Measurements from ENCODE around the gene RAB5B. TPM values are rescaled to one million over a fixed set of nuclear protein-coding genes. Genes with fewer than 3 reads are reported as not detected.

Gene RAB5B
- total and polyA plus RNA-seq, 3 donors from 2014 or later: 139 to 198 (median 144) TPM

Other genes with a start within 250 kb of the RAB5B start
- gene CD63, start 245.1 kb upstream of the RAB5B start, total RNA-seq: 100 to 1,000 TPM; 600 to 668 TPM
- gene CD63, start 245.1 kb upstream of the RAB5B start, polyA plus RNA-seq (ENCODE audit: insufficient read depth, low read depth, low replicate concordance): 655 TPM
- 1 to 10 TPM; 3.1 to 3.3 TPM for gene GDF11, start 231.0 kb upstream of the RAB5B start, total RNA-seq
- gene GDF11, start 231.0 kb upstream of the RAB5B start, polyA plus RNA-seq (ENCODE audit: insufficient read depth, low read depth, low replicate concordance): 3.0 TPM
- gene SARNP, start 156.4 kb upstream of the RAB5B start, total RNA-seq: 10 to 100 TPM; 88.3 to 96.3 TPM
- 99.2 TPM for gene SARNP, start 156.4 kb upstream of the RAB5B start, polyA plus RNA-seq (ENCODE audit: insufficient read depth, low read depth, low replicate concordance)
- 10 to 100 TPM; 16.2 to 18.6 TPM for gene ORMDL2, start 156.0 kb upstream of the RAB5B start, total RNA-seq
- 82.4 TPM for gene ORMDL2, start 156.0 kb upstream of the RAB5B start, polyA plus RNA-seq (ENCODE audit: insufficient read depth, low read depth, low replicate concordance)
- 10 to 100 TPM; 74.6 to 75.4 TPM for gene DNAJC14, start 144.5 kb upstream of the RAB5B start, total RNA-seq
- 67.6 TPM for gene DNAJC14, start 144.5 kb upstream of the RAB5B start, polyA plus RNA-seq (ENCODE audit: insufficient read depth, low read depth, low replicate concordance)
- gene MMP19, start 131.1 kb upstream of the RAB5B start, total RNA-seq: 1 to 10 TPM; 1.3 TPM
- 6.5 TPM for gene MMP19, start 131.1 kb upstream of the RAB5B start, polyA plus RNA-seq (ENCODE audit: insufficient read depth, low read depth, low replicate concordance)
- 10 to 100 TPM; 51.8 to 71.3 TPM for gene PYM1, start 46.2 kb upstream of the RAB5B start, total RNA-seq
- 51.6 TPM for gene PYM1, start 46.2 kb upstream of the RAB5B start, polyA plus RNA-seq (ENCODE audit: insufficient read depth, low read depth, low replicate concordance)
- gene DGKA, start 42.9 kb upstream of the RAB5B start, total RNA-seq: 10 to 100 TPM; 28.9 to 40.4 TPM
- 40.3 TPM for gene DGKA, start 42.9 kb upstream of the RAB5B start, polyA plus RNA-seq (ENCODE audit: insufficient read depth, low read depth, low replicate concordance)
- gene PMEL, start 8.0 kb upstream of the RAB5B start, total RNA-seq: 10 to 100 TPM in 1 of 2 donors, 1 to 10 TPM in 1; 8.9 to 11.1 TPM
- 8.2 TPM for gene PMEL, start 8.0 kb upstream of the RAB5B start, polyA plus RNA-seq (ENCODE audit: insufficient read depth, low read depth, low replicate concordance)
- gene CDK2, start 7.2 kb upstream of the RAB5B start, total RNA-seq: 10 to 100 TPM; 16.5 to 20.3 TPM
- 19.8 TPM for gene CDK2, start 7.2 kb upstream of the RAB5B start, polyA plus RNA-seq (ENCODE audit: insufficient read depth, low read depth, low replicate concordance)
- gene SUOX, start 23.2 kb downstream of the RAB5B start, total RNA-seq: 10 to 100 TPM in 1 of 2 donors, 1 to 10 TPM in 1; 9.5 to 14.3 TPM
- 14.1 TPM for gene SUOX, start 23.2 kb downstream of the RAB5B start, polyA plus RNA-seq (ENCODE audit: insufficient read depth, low read depth, low replicate concordance)
- gene IKZF4, start 47.0 kb downstream of the RAB5B start, total RNA-seq: 10 to 100 TPM; 10.7 to 13.9 TPM
- 17.7 TPM for gene IKZF4, start 47.0 kb downstream of the RAB5B start, polyA plus RNA-seq (ENCODE audit: insufficient read depth, low read depth, low replicate concordance)
- gene RPS26, start 67.8 kb downstream of the RAB5B start, total RNA-seq: 100 to 1,000 TPM; 395 to 568 TPM
- 197 TPM for gene RPS26, start 67.8 kb downstream of the RAB5B start, polyA plus RNA-seq (ENCODE audit: insufficient read depth, low read depth, low replicate concordance)
- 1 to 10 TPM; 3.3 to 9.8 TPM for gene ERBB3, start 106.1 kb downstream of the RAB5B start, total RNA-seq
- gene ERBB3, start 106.1 kb downstream of the RAB5B start, polyA plus RNA-seq (ENCODE audit: insufficient read depth, low read depth, low replicate concordance): 6.1 TPM
- gene PA2G4, start 130.5 kb downstream of the RAB5B start, total RNA-seq: 10 to 100 TPM; 61.0 to 81.4 TPM
- gene PA2G4, start 130.5 kb downstream of the RAB5B start, polyA plus RNA-seq (ENCODE audit: insufficient read depth, low read depth, low replicate concordance): 190 TPM
- 1,000 to 10,000 TPM; 1,066 to 1,985 TPM for gene RPL41, start 142.6 kb downstream of the RAB5B start, total RNA-seq
- 2,323 TPM for gene RPL41, start 142.6 kb downstream of the RAB5B start, polyA plus RNA-seq (ENCODE audit: insufficient read depth, low read depth, low replicate concordance)
- gene ZC3H10, start 144.2 kb downstream of the RAB5B start, total RNA-seq: 10 to 100 TPM; 16.2 to 20.6 TPM
- gene ZC3H10, start 144.2 kb downstream of the RAB5B start, polyA plus RNA-seq (ENCODE audit: insufficient read depth, low read depth, low replicate concordance): 12.4 TPM
- gene ESYT1, start 154.2 kb downstream of the RAB5B start, total RNA-seq: 10 to 100 TPM; 72.0 to 99.8 TPM
- gene ESYT1, start 154.2 kb downstream of the RAB5B start, polyA plus RNA-seq (ENCODE audit: insufficient read depth, low read depth, low replicate concordance): 50.8 TPM
- gene MYL6B, start 178.5 kb downstream of the RAB5B start, total RNA-seq: 100 to 1,000 TPM; 229 to 428 TPM
- gene MYL6B, start 178.5 kb downstream of the RAB5B start, polyA plus RNA-seq (ENCODE audit: insufficient read depth, low read depth, low replicate concordance): 480 TPM
- gene MYL6, start 184.3 kb downstream of the RAB5B start, total RNA-seq: 1,000 to 10,000 TPM in 1 of 2 donors, 100 to 1,000 TPM in 1; 939 to 1,373 TPM
- gene MYL6, start 184.3 kb downstream of the RAB5B start, polyA plus RNA-seq (ENCODE audit: insufficient read depth, low read depth, low replicate concordance): 1,271 TPM
- gene SMARCC2, start 215.4 kb downstream of the RAB5B start, total RNA-seq: 100 to 1,000 TPM; 106 to 148 TPM
- 69.5 TPM for gene SMARCC2, start 215.4 kb downstream of the RAB5B start, polyA plus RNA-seq (ENCODE audit: insufficient read depth, low read depth, low replicate concordance)
- 10 to 100 TPM; 63.7 to 70.2 TPM for gene RNF41, start 247.8 kb downstream of the RAB5B start, total RNA-seq
- 49.3 TPM for gene RNF41, start 247.8 kb downstream of the RAB5B start, polyA plus RNA-seq (ENCODE audit: insufficient read depth, low read depth, low replicate concordance)

Data from testis (tissue), 3 donors.